ENCODE results near the gene RGPD8.
"Not testable (repeated sequence)": the region's sequence is repeated elsewhere in the genome, so short reads cannot be mapped to it uniquely, and the experiment has no call there.

RGPD8 gene

DNA sequence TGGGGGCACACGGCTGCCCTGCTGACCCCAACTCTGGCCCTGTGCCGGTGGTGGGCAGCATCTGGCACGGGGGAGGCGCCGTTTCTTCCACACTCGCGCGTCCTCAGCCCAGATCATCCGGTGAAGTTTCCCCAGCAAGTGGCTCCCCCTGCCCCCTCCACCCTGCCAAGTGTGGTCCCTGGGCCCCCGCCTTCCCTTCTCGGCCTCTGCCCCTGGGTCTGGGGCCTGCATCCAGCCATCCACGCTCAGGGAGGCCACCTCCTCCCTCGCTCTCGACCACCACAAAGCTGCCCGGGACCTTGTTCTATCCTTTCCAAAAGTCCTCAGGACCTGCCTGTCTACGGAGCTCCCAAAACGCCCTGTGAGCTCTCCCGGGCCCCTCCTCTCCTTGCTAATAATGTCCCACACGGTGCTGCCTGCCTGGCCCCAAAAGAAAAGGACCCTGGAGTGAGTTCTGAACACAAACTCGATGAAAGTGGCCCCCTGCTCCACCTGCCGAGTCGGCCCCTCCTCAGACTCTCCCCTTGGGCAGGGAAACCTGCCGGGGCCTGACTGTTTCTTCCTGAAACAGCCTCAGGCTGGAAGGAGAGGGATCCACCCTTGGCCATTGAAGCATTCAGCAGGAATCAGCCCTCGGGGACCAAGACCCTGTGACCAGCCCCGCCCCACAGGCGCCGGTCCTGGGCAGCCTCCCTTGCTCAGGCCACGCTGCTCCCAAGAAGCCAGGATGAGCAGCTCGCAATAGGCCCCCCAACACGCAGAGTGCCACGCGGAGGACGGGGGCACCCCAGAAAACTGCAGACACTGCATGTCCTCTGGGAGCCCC lies 1.7 kb upstream of the RGPD8 start:
- not testable (repeated sequence) for H3K4me3 ChIP-seq (ENCODE audit: low read depth in 1 of 2, low read length in 2 of 2); H3K27ac ChIP-seq (ENCODE audit: low read length); H3K27me3 ChIP-seq (ENCODE audit: low read depth, low read length); H3K9me3 ChIP-seq (ENCODE audit: control insufficient read depth in 1 of 2, low read length in 2 of 2); H3K36me3 ChIP-seq (ENCODE audit: control insufficient read depth in 1 of 2, insufficient read depth in 2 of 2, low read length in 2 of 2); H3K4me1 ChIP-seq (ENCODE audit: control insufficient read depth in 1 of 2, insufficient read depth in 2 of 2, low read length in 2 of 2)

DNA sequence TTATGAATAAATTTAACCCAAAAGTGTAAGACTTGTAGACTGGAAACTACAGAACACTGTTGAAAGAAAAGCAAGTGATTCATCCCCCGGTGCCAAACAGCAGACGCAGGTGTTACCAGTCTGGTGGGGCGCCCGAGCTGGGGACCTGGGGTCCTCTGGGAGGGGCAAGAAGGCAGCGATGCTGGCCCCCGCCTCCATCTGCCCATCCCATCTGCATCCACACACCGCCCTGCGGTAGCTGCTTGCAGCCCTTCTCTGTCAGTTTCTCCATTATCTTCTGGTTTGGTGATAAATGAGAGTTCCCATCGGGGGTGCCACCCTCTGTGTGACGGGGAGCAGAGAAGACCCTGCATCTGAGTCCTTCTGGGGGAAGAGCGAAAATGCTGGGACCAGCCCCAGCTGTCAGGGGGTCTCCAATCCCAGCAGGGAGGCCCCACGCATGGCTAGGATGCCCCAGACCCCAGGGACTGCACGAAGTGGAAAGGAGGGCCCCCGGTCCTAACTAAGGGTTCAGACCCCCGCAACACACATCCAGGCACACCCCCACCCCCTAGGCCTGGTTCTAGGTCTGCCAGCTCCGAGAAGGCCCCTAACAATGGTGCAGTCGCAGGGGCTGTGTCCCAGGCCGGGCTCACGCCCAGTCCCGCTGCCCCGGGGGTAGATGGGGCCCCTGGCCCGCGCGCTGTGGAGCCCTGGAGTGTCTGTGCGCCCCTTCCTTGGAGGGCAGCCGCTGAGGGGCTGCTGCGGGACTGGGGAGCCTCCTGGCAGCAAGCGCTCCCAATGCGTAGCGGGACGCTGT lies 686 bp upstream of the RGPD8 start:
- H3K9me3 ChIP-seq (ENCODE audit: control insufficient read depth in 1 of 2, low read length in 2 of 2), result no peaks in the 10 kb centered on the region
- no peaks in the 10 kb centered on the region for H3K27me3 ChIP-seq (ENCODE audit: low read depth, low read length)
- no peak overlapping the region for H3K27ac ChIP-seq (ENCODE audit: low read length)
- no peaks in the 10 kb centered on the region for H3K36me3 ChIP-seq (ENCODE audit: control insufficient read depth in 1 of 2, insufficient read depth in 2 of 2, low read length in 2 of 2)
- no peaks in the 10 kb centered on the region for H3K4me1 ChIP-seq (ENCODE audit: control insufficient read depth in 1 of 2, insufficient read depth in 2 of 2, low read length in 2 of 2)
- H3K4me3 ChIP-seq (ENCODE audit: low read depth in 1 of 2, low read length in 2 of 2), result no peak overlapping the region

DNA sequence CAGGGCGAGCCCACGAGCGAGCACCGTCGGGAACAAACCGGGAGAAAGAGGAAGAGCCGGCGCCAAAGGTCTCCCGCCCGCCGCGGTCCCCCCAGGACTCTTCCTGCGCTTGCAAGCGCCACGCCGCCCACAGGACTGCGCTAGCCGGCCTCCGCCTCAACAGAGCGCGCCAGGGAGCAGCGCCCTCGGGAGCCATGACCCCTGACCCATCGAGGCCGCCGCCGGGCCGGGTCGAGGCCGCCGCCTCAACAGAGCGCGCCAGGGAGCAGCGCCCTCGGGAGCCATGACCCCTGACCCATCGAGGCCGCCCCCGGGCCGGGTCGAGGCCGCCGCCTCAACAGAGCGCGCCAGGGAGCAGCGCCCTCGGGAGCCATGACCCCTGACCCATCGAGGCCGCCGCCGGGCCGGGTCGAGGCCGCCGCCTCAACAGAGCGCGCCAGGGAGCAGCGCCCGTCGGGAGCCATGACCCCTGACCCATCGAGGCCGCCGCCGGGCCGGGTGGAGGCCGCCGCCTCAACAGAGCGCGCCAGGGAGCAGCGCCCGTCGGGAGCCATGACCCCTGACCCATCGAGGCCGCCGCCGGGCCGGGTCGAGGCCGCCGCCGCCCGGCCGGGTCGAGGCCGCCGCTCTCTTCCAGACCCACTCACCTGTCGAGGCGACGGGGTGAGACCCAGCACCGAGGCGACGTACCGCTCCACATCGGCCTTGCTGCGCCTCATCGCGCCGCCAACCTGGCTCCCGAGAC lies 538 bp downstream of the RGPD8 start:
- H3K27me3 ChIP-seq (ENCODE audit: low read depth, low read length); H3K9me3 ChIP-seq (ENCODE audit: control insufficient read depth in 1 of 2, low read length in 2 of 2); H3K36me3 ChIP-seq (ENCODE audit: control insufficient read depth in 1 of 2, insufficient read depth in 2 of 2, low read length in 2 of 2); H3K27ac ChIP-seq (ENCODE audit: low read length); H3K4me1 ChIP-seq (ENCODE audit: control insufficient read depth in 1 of 2, insufficient read depth in 2 of 2, low read length in 2 of 2): not testable (repeated sequence)
- peak overlapping the region in 1 of 2 donors; percentile 60 for H3K4me3 ChIP-seq (ENCODE audit: low read depth in 1 of 2, low read length in 2 of 2)

DNA sequence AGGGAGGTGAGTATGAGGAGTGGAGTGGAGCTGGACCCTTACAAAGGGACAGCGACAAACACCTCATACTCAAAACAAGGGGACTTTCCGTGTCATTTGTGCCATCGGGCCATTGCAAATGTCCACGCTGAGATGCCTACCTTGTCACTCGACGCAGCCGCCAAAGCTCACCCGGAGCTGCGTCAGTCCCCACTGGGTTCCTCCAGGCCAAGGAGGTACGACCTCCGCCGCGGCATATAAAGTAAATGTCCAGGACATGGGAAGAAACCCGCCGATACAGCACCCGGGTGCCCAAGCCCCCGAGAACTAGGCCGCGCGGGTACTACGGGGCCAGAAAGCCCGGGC lies 1.1 kb downstream of the RGPD8 start:
- H3K9me3 ChIP-seq (ENCODE audit: control insufficient read depth in 1 of 2, low read length in 2 of 2); H3K27ac ChIP-seq (ENCODE audit: low read length); H3K4me1 ChIP-seq (ENCODE audit: control insufficient read depth in 1 of 2, insufficient read depth in 2 of 2, low read length in 2 of 2); H3K27me3 ChIP-seq (ENCODE audit: low read depth, low read length); H3K36me3 ChIP-seq (ENCODE audit: control insufficient read depth in 1 of 2, insufficient read depth in 2 of 2, low read length in 2 of 2): not testable (repeated sequence)
- peak overlapping the region in 1 of 2 donors; percentile 60 for H3K4me3 ChIP-seq (ENCODE audit: low read depth in 1 of 2, low read length in 2 of 2)

DNA sequence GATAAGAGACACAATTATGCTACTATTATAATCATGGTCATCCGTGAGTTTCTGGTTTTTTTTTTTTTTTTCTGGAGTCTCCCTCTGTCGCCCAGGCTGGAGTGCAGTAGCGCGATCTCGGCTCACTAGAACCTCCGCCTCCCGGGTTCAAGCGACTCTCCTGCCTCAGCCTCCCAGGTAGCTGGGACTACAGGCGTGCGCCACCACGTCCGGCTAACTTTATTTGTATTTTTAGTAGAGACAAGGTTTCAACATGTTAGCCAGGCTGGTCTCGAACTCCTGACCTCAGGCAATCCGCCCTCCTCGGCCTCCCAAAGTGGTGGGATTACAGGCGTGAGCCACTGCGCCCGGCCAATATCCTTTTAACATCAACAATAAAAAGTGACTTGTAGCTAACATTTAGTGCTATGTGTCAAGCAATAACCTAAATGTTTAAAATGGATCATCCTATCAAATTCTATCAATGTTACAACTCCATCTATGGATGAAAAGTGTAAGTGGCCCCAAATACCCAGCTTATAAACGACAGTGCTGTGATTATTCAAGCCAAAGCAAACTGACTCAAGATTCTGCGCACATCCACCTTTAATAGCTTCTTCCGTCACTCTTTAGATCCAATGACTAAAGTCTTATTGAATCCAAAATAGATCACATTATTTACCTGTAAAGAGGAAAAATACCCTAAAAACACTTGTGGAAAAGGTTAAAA lies 1.7 kb downstream of the RGPD8 start:
- not testable (repeated sequence) for H3K9me3 ChIP-seq (ENCODE audit: control insufficient read depth in 1 of 2, low read length in 2 of 2); H3K27me3 ChIP-seq (ENCODE audit: low read depth, low read length)

DNA sequence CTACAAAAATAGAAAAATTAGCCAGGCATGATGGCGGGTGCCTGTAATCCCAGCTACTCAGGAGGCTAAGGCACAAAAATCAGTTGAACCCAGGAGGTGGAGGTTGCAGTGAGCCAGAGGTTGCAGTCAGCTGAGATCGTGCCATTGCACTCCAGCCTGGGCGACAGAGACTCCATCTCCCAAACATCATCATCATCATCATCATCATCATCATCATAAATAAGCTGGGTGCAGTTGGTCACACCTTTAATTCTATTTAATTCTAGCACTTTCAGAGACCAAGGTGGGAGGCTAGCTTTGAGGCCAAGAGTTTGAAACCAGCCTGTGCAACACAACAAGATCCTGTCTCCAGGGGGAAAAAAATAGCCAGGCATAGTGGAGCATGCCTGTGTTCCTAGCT lies 8.9 kb downstream of the RGPD8 start:
- H3K9me3 ChIP-seq (ENCODE audit: control insufficient read depth in 1 of 2, low read length in 2 of 2); H3K36me3 ChIP-seq (ENCODE audit: control insufficient read depth in 1 of 2, insufficient read depth in 2 of 2, low read length in 2 of 2); H3K4me1 ChIP-seq (ENCODE audit: control insufficient read depth in 1 of 2, insufficient read depth in 2 of 2, low read length in 2 of 2); H3K4me3 ChIP-seq (ENCODE audit: low read depth in 1 of 2, low read length in 2 of 2); H3K27ac ChIP-seq (ENCODE audit: low read length); H3K27me3 ChIP-seq (ENCODE audit: low read depth, low read length): not testable (repeated sequence)

More for the DNA sequence above, 1.7 kb downstream of the RGPD8 start:
- not testable (repeated sequence) for H3K4me1 ChIP-seq (ENCODE audit: control insufficient read depth in 1 of 2, insufficient read depth in 2 of 2, low read length in 2 of 2); H3K27ac ChIP-seq (ENCODE audit: low read length); H3K36me3 ChIP-seq (ENCODE audit: control insufficient read depth in 1 of 2, insufficient read depth in 2 of 2, low read length in 2 of 2)
- H3K4me3 ChIP-seq (ENCODE audit: low read depth in 1 of 2, low read length in 2 of 2), result peak overlapping the region in 1 of 2 donors; percentile 60

DNA sequence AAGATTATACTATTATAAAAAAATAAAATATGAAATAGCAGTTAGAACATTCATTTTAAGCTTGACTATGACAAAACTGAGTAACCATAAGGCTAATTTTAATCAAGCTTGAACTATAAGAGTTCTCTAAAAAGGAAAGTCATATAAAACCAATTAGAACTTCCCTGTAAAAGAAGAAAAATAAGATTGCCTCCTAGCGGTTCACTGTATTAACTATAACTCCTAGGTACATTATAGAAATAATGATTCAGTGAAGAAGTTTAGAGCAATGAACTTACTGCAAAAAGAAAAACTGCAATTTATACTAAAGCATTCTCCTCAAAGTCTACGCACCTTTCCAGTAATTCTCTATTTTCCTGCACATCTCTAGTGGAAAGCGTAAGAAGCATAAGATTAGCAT lies 16.6 kb downstream of the RGPD8 start:
- H3K36me3 ChIP-seq (ENCODE audit: control insufficient read depth in 1 of 2, insufficient read depth in 2 of 2, low read length in 2 of 2); H3K4me1 ChIP-seq (ENCODE audit: control insufficient read depth in 1 of 2, insufficient read depth in 2 of 2, low read length in 2 of 2); H3K9me3 ChIP-seq (ENCODE audit: control insufficient read depth in 1 of 2, low read length in 2 of 2); H3K4me3 ChIP-seq (ENCODE audit: low read depth in 1 of 2, low read length in 2 of 2); H3K27me3 ChIP-seq (ENCODE audit: low read depth, low read length); H3K27ac ChIP-seq (ENCODE audit: low read length): not testable (repeated sequence)

DNA sequence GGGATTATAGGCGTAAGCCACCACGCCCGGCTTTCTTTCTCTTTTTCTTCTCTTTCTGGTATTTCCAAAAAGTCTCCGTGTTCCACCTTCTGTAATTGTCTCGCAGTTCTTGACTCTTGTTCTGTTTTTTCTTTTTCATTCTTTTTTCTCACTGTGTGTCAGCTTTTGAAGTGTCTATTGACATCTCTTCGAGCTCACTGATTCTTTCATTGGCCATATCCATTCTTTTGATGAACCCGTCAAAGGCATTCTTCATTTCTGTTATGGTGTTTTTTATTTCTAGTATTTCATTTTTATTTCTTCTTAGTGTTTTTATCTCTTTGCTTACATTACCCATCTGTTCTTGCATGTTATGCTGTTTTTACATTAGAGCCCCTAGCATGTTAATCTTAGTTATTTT lies 73.4 kb downstream of the RGPD8 start:
- H3K27me3 ChIP-seq (ENCODE audit: low read depth, low read length); H3K9me3 ChIP-seq (ENCODE audit: control insufficient read depth in 1 of 2, low read length in 2 of 2); H3K27ac ChIP-seq (ENCODE audit: low read length); H3K36me3 ChIP-seq (ENCODE audit: control insufficient read depth in 1 of 2, insufficient read depth in 2 of 2, low read length in 2 of 2); H3K4me3 ChIP-seq (ENCODE audit: low read depth in 1 of 2, low read length in 2 of 2); H3K4me1 ChIP-seq (ENCODE audit: control insufficient read depth in 1 of 2, insufficient read depth in 2 of 2, low read length in 2 of 2): not testable (repeated sequence)

DNA sequence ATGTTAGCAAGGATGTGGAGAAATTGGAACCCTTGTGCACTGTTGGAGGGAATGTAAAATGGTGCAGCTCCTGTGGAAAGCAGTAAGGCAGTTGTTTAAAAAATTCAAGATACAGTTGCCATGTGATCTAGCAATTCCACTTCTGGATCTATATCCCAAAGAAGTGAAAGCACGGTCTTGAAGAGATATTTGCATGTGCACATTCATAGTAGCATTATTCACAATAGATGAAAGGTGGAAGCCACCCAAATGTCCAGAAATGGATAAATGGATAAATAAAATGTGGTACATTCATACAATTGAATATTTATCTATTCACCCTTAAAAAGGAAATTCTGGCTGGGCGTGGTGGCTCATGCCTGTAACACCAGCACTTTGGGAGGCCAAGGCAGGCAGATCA lies 79.1 kb downstream of the RGPD8 start:
- not testable (repeated sequence) for H3K4me3 ChIP-seq (ENCODE audit: low read depth in 1 of 2, low read length in 2 of 2); H3K4me1 ChIP-seq (ENCODE audit: control insufficient read depth in 1 of 2, insufficient read depth in 2 of 2, low read length in 2 of 2); H3K9me3 ChIP-seq (ENCODE audit: control insufficient read depth in 1 of 2, low read length in 2 of 2); H3K36me3 ChIP-seq (ENCODE audit: control insufficient read depth in 1 of 2, insufficient read depth in 2 of 2, low read length in 2 of 2); H3K27ac ChIP-seq (ENCODE audit: low read length); H3K27me3 ChIP-seq (ENCODE audit: low read depth, low read length)

DNA sequence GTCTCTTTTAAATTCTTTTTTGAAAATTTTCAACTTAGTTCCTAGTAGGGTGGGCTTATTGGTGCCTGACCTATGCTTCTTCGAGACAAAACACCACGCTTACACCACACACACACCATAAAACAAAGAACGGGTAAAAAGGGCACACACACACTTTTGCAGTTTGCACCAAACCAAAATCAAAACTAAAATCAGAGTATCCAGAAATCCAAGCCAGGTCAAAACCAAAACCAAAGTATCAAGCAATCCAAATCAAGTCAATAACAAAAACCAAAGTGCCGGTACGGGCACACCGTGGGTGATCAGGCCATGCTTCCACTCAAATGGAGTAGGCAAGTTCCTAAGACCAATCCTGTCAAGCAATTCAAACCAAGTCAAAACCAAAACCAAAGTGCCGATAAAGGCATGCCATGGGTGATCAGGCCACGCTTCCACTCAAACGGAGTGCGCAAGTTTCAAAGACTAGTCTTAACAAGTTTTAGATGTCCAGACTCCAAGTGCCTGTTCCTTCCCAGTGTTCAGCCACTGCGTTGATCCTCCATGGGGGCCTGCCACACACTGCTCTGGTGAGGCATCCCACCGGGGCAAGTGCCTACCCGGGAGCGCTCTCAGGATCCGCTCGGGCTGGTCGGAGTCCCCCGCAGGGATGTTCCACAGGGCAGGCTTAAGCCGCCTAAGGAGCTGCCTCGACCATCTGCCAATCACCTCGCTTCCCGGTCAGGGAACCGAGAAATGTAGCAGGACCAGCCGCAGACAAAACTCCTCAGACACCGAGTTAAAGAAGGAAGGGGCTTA lies 80.4 kb downstream of the RGPD8 start:
- H3K4me3 ChIP-seq (ENCODE audit: low read depth in 1 of 2, low read length in 2 of 2); H3K4me1 ChIP-seq (ENCODE audit: control insufficient read depth in 1 of 2, insufficient read depth in 2 of 2, low read length in 2 of 2); H3K27me3 ChIP-seq (ENCODE audit: low read depth, low read length); H3K36me3 ChIP-seq (ENCODE audit: control insufficient read depth in 1 of 2, insufficient read depth in 2 of 2, low read length in 2 of 2); H3K9me3 ChIP-seq (ENCODE audit: control insufficient read depth in 1 of 2, low read length in 2 of 2); H3K27ac ChIP-seq (ENCODE audit: low read length): not testable (repeated sequence)

Data from muscle layer of duodenum (tissue), 2 donors.